ENCODE measurements around the gene SFXN3.

Gene SFXN3

GRCh38 chr10:101031128-101031795 lies at the start of gene SFXN3, which contains the start of gene PDZD7:
Gene SFXN3, plus strand, starts transcription at chr10:101031234. Its CDS starts 3,461 bp downstream, at chr10:101034695.
Gene PDZD7, minus strand, starts transcription at chr10:101031129. Its CDS starts 910 bp downstream, at chr10:101030219.
- DNase-seq (ENCODE audit: low spot score): peak; percentile 95

- no peak for DNase-seq (ENCODE audit: low spot score)
These were observed 47.9 kb upstream of the SFXN3 start for GRCh38 chr10:100982916-100983830.

GRCh38 chr10:100983868-100984671 lies 47.0 kb upstream of the SFXN3 start:
- no peak for DNase-seq (ENCODE audit: low spot score)

GRCh38 chr10:100984672-100985177 lies 46.3 kb upstream of the SFXN3 start:
- no peak for DNase-seq (ENCODE audit: low spot score)

GRCh38 chr10:100985336-100985735 lies 45.7 kb upstream of the SFXN3 start:
- no peak for DNase-seq (ENCODE audit: low spot score)

- DNase-seq (ENCODE audit: low spot score): no peak
These were observed 44.4 kb upstream of the SFXN3 start for GRCh38 chr10:100986623-100986951.

GRCh38 chr10:100986952-100987684 lies 43.9 kb upstream of the SFXN3 start, which contains the start of the genes MRPL43 and TWNK:
Gene MRPL43, minus strand, starts transcription at chr10:100987497. Its CDS starts 54 bp downstream, at chr10:100987443.
Gene TWNK, plus strand, starts transcription at chr10:100987543. Its CDS starts 668 bp downstream, at chr10:100988211.
- peak; percentile 89 for DNase-seq (ENCODE audit: low spot score)

GRCh38 chr10:100987685-100988049 lies 43.4 kb upstream of the SFXN3 start:
- no peak for DNase-seq (ENCODE audit: low spot score)

GRCh38 chr10:100988166-100988565 lies 42.9 kb upstream of the SFXN3 start:
- no peak for DNase-seq (ENCODE audit: low spot score)

- DNase-seq (ENCODE audit: low spot score): no peak
These were observed 41.9 kb upstream of the SFXN3 start for GRCh38 chr10:100989088-100989487.

GRCh38 chr10:100993986-100994708 lies 36.9 kb upstream of the SFXN3 start:
- DNase-seq (ENCODE audit: low spot score): peak; percentile 75

- no peak for DNase-seq (ENCODE audit: low spot score)
These were observed 35.9 kb upstream of the SFXN3 start for GRCh38 chr10:100995181-100995580.

GRCh38 chr10:100996678-100997359 lies 34.2 kb upstream of the SFXN3 start:
- no peak for DNase-seq (ENCODE audit: low spot score)

GRCh38 chr10:100997360-100998182 lies 33.5 kb upstream of the SFXN3 start:
- DNase-seq (ENCODE audit: low spot score): peak; percentile 61

- peak; percentile 96 for DNase-seq (ENCODE audit: low spot score)
These were observed 32.6 kb upstream of the SFXN3 start for GRCh38 chr10:100998183-100998990.

GRCh38 chr10:100998991-100999741 lies 31.9 kb upstream of the SFXN3 start:
- peak; percentile 88 for DNase-seq (ENCODE audit: low spot score)

GRCh38 chr10:100999742-101000126 lies 31.3 kb upstream of the SFXN3 start, which contains the start of gene LZTS2:
Gene LZTS2, plus strand, starts transcription at chr10:100999808. Its CDS starts 2,731 bp downstream, at chr10:101002539.
- no peak for DNase-seq (ENCODE audit: low spot score)
